Measurements from ENCODE around the gene EXOC2.

EXOC2 gene

GRCh38 chr6:475314-475713 lies 217.6 kb downstream of the EXOC2 start:
- in situ Hi-C loops (cut with MboI; ENCODE audit: low sequenced_read_pairs), result no loop called here

GRCh38 chr6:474453-475185 lies 218.3 kb downstream of the EXOC2 start:
- in situ Hi-C loops (cut with MboI; ENCODE audit: low sequenced_read_pairs), result no loop called here

GRCh38 chr6:473768-474452 lies 219.0 kb downstream of the EXOC2 start:
- in situ Hi-C loops (cut with MboI; ENCODE audit: low sequenced_read_pairs), result no loop called here

DNA sequence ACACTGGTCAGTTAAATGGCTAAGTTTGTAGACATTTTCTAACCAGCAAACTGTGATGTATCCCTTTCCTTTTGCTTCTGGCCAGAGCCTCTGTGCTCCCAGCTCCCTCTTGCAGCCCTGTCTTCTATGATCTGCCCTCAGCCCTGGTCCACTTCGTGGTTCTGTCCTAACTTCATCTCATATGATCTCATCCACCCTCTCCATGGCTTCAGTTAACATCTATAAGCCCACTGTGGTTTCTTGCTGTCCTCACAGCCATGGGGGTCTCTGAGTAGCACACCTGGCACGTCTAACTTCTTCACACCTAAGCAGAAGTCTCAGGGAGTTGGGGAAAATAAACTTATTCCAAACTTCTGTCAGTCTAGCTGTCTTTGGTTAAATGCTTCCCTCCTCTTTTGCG lies 219.6 kb downstream of the EXOC2 start:
- in situ Hi-C loops (cut with MboI; ENCODE audit: low sequenced_read_pairs), result no loop called here

DNA sequence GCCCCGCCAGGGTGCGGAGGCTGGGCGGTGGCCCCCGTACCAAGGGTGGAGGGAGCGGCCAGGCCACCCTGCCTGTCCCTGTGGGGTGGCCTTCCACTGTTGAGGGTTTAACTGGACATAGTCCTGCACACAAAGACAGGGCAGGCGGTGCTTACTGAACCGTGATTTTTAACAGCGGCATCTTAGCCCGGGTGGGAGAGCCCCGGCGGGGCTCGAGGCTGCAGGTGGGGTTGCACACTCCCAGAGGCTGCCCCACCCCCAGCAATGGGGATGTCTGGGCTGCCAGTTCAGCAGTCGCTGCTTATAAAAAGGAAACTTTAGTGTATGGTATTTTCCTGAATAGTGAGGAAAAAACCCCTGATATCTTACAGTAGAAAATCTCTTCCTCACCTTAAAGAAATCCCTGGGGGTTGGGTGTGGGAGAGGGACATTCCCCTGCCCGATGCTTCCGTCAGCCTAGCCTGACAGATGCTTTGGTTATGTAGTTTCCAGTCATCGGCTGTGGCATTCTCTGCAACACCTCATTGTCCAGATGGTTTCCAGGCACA lies 222.0 kb downstream of the EXOC2 start:
- in situ Hi-C loops (cut with MboI; ENCODE audit: low sequenced_read_pairs), result no loop called here

- in situ Hi-C loops (cut with MboI; ENCODE audit: low sequenced_read_pairs), result no loop called here
These were observed 222.7 kb downstream of the EXOC2 start for GRCh38 chr6:470051-470900.

- in situ Hi-C loops (cut with MboI; ENCODE audit: low sequenced_read_pairs), result no loop called here
These were observed 225.3 kb downstream of the EXOC2 start for GRCh38 chr6:467671-468082.

- in situ Hi-C loops (cut with MboI; ENCODE audit: low sequenced_read_pairs), result no loop called here
These were observed 225.8 kb downstream of the EXOC2 start for GRCh38 chr6:467111-467510.

DNA sequence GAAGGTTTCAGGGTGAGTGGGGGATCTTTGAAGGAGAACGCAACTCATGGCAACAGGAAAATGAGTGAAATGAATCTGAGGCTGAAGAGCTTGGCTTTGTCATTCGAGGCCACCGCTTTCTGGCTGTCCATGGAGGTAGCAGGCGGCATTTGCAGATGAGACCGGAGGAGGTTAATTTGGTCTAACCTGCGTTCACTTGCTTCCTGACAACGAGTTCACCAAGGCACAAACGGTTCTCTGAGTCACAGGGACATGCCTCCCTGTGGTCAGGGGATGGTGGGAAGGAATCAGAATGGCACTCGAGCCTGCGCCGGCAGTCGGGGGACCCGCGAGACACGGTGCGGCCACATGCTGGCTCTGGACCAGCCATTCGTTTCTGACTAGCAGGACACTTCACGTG lies 226.4 kb downstream of the EXOC2 start:
- in situ Hi-C loops (cut with MboI; ENCODE audit: low sequenced_read_pairs), result no loop called here

DNA sequence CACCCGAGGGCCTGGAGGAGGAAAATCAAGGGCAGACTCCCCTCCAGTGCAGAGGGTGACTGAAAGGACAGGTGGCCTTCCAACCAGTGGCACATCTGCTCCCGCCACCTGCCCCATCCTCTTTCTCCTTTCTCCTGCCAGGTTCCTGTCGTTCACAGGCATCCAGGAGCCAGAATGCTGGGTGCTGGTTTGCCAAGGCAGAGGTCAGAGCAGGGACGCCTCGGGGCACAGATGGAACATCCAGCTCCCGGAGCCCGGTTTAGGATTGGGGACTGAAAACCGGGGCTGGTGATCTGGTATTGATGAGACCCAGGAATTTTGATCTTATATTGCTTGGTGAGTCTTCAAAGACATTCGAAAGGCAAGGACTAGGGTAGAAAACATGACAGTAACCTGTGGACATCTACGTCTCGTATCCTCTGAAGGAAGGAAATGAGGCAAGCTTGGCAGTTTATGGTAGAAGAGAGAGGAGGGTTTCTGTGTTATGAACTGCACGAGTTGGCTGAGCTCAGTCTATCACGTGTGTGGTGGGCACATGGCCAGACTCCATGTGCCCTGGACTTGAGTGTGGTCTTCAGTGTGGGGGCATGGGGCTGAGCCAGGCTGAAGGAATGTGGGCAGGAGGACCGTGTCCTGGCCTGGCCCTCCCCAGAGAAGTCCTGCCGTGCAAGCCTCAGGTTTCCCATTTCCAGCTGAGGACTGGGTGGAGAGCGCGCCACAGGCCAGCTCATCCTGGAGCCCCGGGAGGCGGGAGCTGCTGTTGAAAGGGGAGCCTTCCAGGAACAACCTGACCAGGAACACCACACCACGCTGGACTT lies 227.2 kb downstream of the EXOC2 start:
- in situ Hi-C loops (cut with MboI; ENCODE audit: low sequenced_read_pairs), result no loop called here

GRCh38 chr6:456887-457286 lies 236.1 kb downstream of the EXOC2 start:
- in situ Hi-C loops (cut with MboI; ENCODE audit: low sequenced_read_pairs), result no loop called here

- in situ Hi-C loops (cut with MboI; ENCODE audit: low sequenced_read_pairs), result no loop called here
These were observed 236.5 kb downstream of the EXOC2 start for GRCh38 chr6:456358-456867.

GRCh38 chr6:455835-456234 lies 237.1 kb downstream of the EXOC2 start:
- in situ Hi-C loops (cut with MboI; ENCODE audit: low sequenced_read_pairs), result no loop called here

- in situ Hi-C loops (cut with MboI; ENCODE audit: low sequenced_read_pairs), result no loop called here
These were observed 237.8 kb downstream of the EXOC2 start for GRCh38 chr6:455006-455585.

- in situ Hi-C loops (cut with MboI; ENCODE audit: low sequenced_read_pairs), result no loop called here
These were observed 238.6 kb downstream of the EXOC2 start for GRCh38 chr6:454148-454991.

DNA sequence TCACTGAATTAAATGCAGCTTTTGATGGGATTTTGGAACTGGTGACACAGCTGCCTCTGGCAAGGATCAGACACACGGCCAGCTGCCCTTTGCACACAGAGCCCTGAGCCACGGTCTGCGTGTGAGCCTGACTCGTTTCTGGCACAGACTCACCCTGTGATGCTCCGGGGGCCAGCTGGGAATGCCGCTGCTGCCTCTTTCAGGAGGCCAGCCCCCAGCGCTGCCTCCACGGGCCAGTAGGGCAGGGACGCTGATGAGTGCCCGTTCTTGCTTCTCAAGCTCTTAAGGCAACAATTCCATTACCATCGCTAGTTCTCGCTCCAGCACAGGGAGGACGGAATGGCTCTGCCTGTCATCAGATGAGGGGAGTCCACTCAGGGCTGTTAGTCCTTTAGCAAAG lies 239.8 kb downstream of the EXOC2 start:
- in situ Hi-C loops (cut with MboI; ENCODE audit: low sequenced_read_pairs), result no loop called here

- in situ Hi-C loops (cut with MboI; ENCODE audit: low sequenced_read_pairs), result no loop called here
These were observed 240.5 kb downstream of the EXOC2 start for GRCh38 chr6:452301-453067.

- in situ Hi-C loops (cut with MboI; ENCODE audit: low sequenced_read_pairs), result no loop called here
These were observed 241.1 kb downstream of the EXOC2 start for GRCh38 chr6:451847-452246.
